Glutamatergic neuron (in vitro differentiated cells): Measurements from ENCODE around the gene BANK1. TPM values are rescaled to one million over a fixed set of nuclear protein-coding genes. Genes with fewer than 3 reads are reported as not detected.

Experiments used
- DNase-seq: peaks from one replicate; pipeline ENCODE4 v3.0.0; 2022
- H3K27ac Mint-ChIP-seq: one replicate; pipeline ENCODE4 v1.8.0; 2020; ENCODE audit warnings: mild to moderate bottlenecking, mixed read lengths, inconsistent platforms; ENCODE audit not compliant: unreplicated experiment
- H3K27me3 Mint-ChIP-seq: one replicate; pipeline ENCODE4 v1.8.0; 2020; ENCODE audit warnings: mild to moderate bottlenecking, moderate library complexity, mixed read lengths, inconsistent platforms; ENCODE audit not compliant: unreplicated experiment
- H3K36me3 Mint-ChIP-seq: one replicate; pipeline ENCODE4 v1.8.0; 2020; ENCODE audit warnings: mild to moderate bottlenecking, mixed read lengths, inconsistent platforms; ENCODE audit not compliant: unreplicated experiment
- H3K4me1 Mint-ChIP-seq: one replicate; pipeline ENCODE4 v1.8.0; 2020; ENCODE audit warnings: mild to moderate bottlenecking, low read depth, mixed read lengths, inconsistent platforms; ENCODE audit not compliant: unreplicated experiment
- H3K4me3 Mint-ChIP-seq: one replicate; pipeline ENCODE4 v1.8.0; 2020; ENCODE audit warnings: mild to moderate bottlenecking, mixed read lengths, inconsistent platforms; ENCODE audit not compliant: unreplicated experiment
- H3K9me3 Mint-ChIP-seq: one replicate; pipeline ENCODE4 v1.8.0; 2020; ENCODE audit warnings: mild to moderate bottlenecking, moderate library complexity, mixed read lengths, inconsistent platforms; ENCODE audit not compliant: unreplicated experiment
- CTCF ChIP-seq: fragments of 200-600 bp; sonication (generic); IDR thresholded peaks from one replicate; pipeline ENCODE4 v1.5.0; 2021; ENCODE audit not compliant: partially characterized antibody, unreplicated experiment
- total RNA-seq: library from RNA; stranded (reverse); fragmentation: NEBNext Ultra II Directional; extraction: Animal tissue kit (Norgen Biotek cat#: 25700); gene quantifications from one replicate; pipeline ENCODE4 v1.2.1, GENCODE V29; 2021; ENCODE audit not compliant: unreplicated experiment

BANK1 gene
- total RNA-seq, 1 donor from 2014 or later, result not detected

GRCh38 chr4:101782546-101782945 lies 8.0 kb upstream of the BANK1 start:
- Mint-ChIP-seq H3K27ac (no peak overlapping the region), H3K4me1 (no peaks in the 10 kb centered on the region), H3K9me3 (no peaks in the 10 kb centered on the region), H3K36me3 (peaks cover 4% of the 10 kb centered on the region), H3K27me3 (peaks cover 2% of the 10 kb centered on the region), H3K4me3 (no peak overlapping the region)
- no peak for TF ChIP-seq CTCF
- DNase-seq, result no peak

GRCh38 chr4:101784957-101785356 lies 5.6 kb upstream of the BANK1 start:
- Mint-ChIP-seq H3K4me1 (no peaks in the 10 kb centered on the region), H3K4me3 (no peak overlapping the region), H3K36me3 (peaks cover 4% of the 10 kb centered on the region), H3K27me3 (peaks cover 2% of the 10 kb centered on the region), H3K27ac (no peak overlapping the region), H3K9me3 (no peaks in the 10 kb centered on the region)
- no peak for DNase-seq
- TF ChIP-seq CTCF, result no peak

GRCh38 chr4:101785486-101785885 lies 5.0 kb upstream of the BANK1 start:
- no peaks in the 10 kb centered on the region for H3K4me1 Mint-ChIP-seq
- peaks cover 2% of the 10 kb centered on the region for H3K27me3 Mint-ChIP-seq
- no peak overlapping the region for H3K4me3 Mint-ChIP-seq
- no peak for TF ChIP-seq CTCF
- no peaks in the 10 kb centered on the region for H3K9me3 Mint-ChIP-seq
- H3K27ac Mint-ChIP-seq, result no peak overlapping the region
- H3K36me3 Mint-ChIP-seq, result peaks cover 4% of the 10 kb centered on the region
- DNase-seq, result no peak

GRCh38 chr4:101787701-101788316 lies 2.7 kb upstream of the BANK1 start:
- H3K9me3 Mint-ChIP-seq, result no peaks in the 10 kb centered on the region
- H3K27me3 Mint-ChIP-seq, result peaks cover 2% of the 10 kb centered on the region
- no peak overlapping the region for H3K27ac Mint-ChIP-seq

More at GRCh38 chr4:101787701-101788316, 2.7 kb upstream of the BANK1 start:
- no peak for TF ChIP-seq CTCF
- no peak for DNase-seq
- no peak overlapping the region for H3K4me3 Mint-ChIP-seq
- no peaks in the 10 kb centered on the region for H3K4me1 Mint-ChIP-seq
- H3K36me3 Mint-ChIP-seq, result peaks cover 4% of the 10 kb centered on the region
